ENCODE measurements around the gene ORC3.
A peak's percentile ranks its signal among the peaks of the same experiment; 100 is the strongest.
"Not testable (repeated sequence)": the region's sequence is repeated elsewhere in the genome, so short reads cannot be mapped to it uniquely, and the experiment has no call there.

The ORC3 gene

GRCh38 chr6:87700397-87701343 lies 110.7 kb downstream of the ORC3 start:
- peak; percentile 65 for DNase-seq

- DNase-seq = no peak
Observed at GRCh38 chr6:87701344-87701675, 111.4 kb downstream of the ORC3 start.

DNA sequence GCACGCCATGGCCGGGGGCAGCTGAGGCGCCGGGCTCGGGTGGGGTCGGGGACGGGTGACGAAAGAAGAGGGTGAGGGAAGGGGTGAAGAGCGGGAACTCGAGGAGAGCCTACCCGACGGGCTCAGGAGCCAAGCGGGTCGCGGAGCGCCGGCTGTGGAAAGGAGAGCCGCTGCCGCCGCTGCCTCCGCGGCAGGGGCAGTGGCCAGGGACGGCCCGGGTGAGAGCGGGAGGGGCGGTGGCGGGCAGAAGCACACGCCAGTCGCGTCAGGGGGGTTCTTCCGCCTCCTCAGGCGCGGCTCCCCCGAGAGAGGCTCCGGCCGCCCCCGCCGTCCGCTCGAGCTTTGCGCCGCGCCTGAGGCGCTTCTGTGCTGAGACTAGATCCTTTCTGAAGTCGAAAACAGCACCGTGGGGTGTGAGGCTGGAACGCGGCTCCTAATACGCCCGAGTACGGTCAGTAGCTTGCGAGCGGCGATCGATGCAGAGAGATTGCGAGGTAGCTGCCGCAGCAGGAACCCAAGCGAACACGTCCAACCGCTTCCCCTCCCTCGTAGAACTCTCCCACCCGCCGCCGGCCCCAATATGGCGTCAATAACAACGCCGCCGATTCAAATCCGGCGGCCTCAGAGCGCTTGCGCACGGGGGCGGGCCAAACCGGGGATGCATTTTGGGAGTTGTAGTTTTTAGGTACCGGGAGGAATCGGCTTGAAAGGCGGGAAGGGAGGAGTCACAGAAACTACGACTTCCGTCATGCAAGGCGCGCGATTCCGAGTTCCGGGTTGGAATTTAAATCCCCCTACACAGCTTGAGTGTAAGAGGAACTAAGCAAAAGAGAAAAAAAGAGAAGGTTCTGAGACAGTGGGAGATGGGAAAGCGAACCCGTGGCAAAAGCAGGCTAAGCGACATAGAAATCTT lies 112.0 kb downstream of the ORC3 start, which contains the start of gene AKIRIN2:
TSS of gene AKIRIN2 (minus strand) at position 558 of the 913 bp plus-strand sequence. CDS start at position 9, 549 bp downstream.
- DNase-seq = peak; percentile 98

DNA sequence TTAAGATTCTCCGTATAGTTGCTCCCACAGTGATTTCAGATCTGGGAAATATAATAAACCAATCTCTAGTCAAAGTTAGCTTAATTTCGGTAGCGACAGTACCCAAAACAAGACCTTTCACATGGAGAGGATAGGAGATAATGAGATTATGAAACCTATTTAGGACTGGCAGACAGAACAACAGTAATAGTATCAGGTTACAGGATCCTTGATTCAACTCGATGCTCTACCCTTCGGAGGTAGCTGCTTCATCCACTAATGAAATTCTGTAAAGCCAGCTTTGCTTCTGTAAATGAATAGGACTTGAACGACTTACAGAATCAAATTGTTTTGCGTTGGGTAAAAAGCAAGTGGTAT lies 112.6 kb downstream of the ORC3 start:
- no peak for DNase-seq

- not testable (repeated sequence) for DNase-seq
Observed at GRCh38 chr6:87703039-87703438, 113.1 kb downstream of the ORC3 start.

DNA sequence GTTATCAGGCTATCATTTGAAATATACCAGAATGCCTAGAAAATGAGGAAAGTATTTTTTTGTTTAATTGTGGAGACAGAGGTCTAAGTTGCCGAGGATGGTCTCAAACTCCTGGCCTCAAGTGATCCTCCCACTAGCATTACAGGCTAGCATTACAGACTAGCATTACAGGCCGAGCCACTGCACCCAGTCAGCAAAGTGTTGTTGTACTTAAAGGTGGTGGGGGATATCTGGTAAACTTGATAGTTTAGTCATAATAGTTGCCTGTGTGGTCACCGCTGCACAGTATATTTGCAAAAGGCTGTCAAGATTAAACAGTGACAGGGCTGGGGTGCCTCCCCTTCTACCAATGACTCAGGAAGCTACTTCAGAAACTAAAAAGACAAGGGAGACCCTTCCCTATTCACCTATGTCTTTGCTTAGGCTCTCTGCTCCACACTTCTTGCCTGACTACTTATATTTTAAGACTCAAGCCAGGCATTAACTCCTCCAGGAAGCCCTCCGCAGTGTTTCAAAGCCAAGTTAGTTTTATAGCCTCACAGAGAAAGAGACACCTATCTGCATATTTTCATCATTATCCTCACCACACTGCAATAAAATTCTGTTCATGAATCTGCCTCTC lies 115.2 kb downstream of the ORC3 start:
- no peak for DNase-seq

DNA sequence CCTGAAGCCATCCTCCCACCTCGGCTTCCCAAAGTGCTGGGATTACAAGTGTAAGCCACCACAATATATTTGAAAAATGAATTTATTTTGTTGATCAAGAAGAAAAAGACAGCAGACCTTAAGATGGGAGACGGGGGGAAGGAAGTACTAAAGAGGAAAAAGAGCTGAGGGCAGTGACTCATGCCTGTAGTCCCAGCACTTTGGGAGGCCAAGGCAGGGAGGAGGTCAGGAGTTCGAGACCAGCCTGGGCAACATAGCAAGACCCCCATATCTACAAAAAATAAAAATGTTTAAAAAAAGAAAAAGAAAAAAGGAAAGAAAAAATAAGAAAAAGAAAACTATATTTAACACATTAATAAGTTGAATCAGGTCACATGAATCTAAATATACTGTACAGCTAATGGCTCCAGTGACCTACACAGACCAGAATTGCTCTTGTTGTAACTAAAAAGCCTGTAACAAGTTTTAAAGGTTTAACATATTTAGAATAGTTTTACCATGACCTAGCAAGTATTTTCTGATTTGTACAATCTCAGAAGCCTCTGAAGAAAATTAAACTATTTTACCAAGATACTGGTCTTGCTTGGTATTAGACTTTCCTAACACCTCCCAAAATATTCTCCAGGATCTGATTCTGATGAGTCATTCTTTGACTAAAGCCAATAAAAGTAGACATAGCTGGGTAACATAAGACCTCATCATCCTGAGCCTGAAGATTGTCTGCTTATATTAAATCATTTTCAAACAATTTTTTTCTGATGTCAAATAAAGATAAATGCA lies 116.4 kb downstream of the ORC3 start:
- DNase-seq = no peak

DNA sequence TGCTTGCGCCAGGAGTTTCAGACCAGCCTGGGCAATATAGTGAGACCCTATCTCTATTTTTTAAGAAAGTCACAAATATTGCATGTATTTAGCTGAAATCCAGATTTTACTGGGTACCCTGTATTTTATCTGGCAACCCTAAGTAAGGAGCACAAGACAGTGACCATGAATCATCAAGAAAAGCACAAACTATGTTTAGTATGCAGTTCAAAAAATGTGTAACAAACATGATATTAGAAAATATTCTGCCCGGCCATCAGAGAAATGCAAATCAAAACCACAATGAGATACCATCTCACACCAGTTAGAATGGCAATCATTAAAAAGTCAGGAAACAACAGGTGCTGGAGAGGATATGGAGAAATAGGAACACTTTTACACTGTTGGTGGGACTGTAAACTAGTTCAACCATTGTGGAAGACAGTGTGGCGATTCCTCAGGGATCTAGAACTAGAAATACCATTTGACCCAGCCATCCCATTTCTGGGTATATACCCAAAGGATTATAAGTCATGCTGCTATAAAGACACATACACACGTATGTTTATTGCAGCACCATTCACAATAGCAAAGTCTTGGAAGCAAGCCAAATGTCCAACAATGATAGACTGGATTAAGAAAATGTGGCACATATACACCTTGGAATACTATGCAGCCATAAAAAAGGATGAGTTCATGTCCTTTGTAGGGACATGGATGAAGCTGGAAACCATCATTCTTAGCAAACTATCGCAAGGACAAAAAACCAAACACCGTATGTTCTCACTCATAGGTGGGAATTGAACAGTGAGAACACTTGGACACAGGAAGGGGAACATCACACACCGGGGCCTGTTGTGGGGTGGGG lies 118.9 kb downstream of the ORC3 start:
- not testable (repeated sequence) for DNase-seq

- no peak for DNase-seq
Observed at GRCh38 chr6:87710090-87710489, 120.2 kb downstream of the ORC3 start.

DNA sequence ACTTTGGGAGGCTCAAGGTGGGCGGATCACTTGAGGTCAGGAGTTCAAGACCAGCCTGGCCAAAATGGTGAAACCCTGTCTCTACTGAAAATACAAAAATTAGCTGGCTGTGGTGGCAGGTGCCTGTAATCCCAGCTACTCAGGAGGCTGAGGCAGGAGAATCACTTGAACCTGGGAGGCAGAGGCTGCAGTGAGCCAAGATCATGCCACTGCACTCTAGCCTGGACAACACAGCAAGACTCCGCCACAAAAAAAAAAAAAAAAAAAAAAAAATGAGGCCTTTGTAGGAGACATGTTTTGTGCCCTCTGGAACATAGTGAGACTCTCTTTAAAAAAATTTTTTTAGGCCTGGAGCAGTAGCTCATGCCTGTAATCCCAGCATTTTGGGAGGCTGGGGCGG lies 122.8 kb downstream of the ORC3 start:
- not testable (repeated sequence) for DNase-seq

DNA sequence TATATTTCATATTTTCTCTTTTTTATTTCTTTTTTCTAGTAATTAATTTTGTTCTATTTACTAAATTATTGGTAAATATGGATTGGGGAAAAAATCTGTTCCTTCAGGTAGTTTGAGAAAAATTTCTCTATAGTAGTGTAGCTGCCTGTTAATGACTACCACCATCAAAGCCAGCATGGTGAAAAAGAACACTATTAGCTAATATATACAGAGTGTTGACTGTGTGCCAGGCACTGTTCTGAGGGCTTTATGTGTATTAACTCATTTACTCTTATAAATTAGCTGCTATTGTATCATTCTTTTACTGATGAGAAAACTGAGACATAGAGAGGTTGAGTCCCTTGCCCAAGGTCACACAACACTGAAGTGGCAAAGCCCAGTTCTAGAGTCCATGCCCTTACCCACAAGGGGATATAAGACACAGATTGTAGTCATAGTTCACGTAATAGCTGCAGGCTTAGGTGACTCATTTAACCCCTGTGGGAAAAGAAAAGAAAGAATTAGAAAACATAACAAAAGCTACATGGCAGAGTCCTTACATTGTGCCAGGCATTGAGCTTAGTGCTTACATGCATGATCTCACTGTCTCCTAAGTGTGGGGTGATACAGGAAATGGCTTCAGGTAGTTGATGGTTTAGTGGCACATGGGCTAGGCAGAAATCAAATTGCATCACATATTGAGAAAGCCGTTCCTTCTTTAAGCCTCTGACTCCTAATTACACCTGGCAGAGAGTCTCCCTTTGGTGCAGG lies 124.3 kb downstream of the ORC3 start:
- no peak for DNase-seq

Measured in CD4-positive, alpha-beta T cell treated with Interleukin-17A for 1 hour (primary cell).